ENCODE measurements around the gene SUFU.

DNA sequence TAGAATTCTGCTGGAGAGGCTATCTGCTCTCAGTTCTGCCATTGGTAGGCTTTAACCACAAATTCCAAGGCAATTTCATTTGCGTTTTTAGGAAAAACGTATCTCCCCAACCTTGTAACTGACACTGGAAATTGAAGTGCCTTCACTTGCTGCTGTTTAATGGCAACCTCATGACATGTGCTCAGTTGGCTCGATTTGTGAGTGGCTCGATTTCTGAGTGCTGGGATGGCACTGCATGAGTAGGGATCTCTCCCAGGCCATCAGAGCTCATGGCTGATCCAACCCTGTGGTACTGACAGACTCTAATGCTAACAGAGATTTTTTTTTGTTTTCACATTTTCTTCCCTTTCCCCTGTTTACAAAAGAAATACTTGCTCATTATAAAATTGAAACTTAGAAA is 56.0 kb downstream of the SUFU start:
- TF ChIP-seq, protein P1, sequence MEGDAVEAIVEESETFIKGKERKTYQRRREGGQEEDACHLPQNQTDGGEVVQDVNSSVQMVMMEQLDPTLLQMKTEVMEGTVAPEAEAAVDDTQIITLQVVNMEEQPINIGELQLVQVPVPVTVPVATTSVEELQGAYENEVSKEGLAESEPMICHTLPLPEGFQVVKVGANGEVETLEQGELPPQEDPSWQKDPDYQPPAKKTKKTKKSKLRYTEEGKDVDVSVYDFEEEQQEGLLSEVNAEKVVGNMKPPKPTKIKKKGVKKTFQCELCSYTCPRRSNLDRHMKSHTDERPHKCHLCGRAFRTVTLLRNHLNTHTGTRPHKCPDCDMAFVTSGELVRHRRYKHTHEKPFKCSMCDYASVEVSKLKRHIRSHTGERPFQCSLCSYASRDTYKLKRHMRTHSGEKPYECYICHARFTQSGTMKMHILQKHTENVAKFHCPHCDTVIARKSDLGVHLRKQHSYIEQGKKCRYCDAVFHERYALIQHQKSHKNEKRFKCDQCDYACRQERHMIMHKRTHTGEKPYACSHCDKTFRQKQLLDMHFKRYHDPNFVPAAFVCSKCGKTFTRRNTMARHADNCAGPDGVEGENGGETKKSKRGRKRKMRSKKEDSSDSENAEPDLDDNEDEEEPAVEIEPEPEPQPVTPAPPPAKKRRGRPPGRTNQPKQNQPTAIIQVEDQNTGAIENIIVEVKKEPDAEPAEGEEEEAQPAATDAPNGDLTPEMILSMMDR (IDR thresholded peaks at IDR 0.05), result no peak
- TF ChIP-seq, protein P2, sequence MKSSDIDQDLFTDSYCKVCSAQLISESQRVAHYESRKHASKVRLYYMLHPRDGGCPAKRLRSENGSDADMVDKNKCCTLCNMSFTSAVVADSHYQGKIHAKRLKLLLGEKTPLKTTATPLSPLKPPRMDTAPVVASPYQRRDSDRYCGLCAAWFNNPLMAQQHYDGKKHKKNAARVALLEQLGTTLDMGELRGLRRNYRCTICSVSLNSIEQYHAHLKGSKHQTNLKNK (CRISPR knock-in tag; IDR thresholded peaks at IDR 0.05), result no peak
- TF ChIP-seq CREM (CRISPR knock-in tag; IDR thresholded peaks at IDR 0.05), result no peak
- TF ChIP-seq SP1 (CRISPR knock-in tag; conservative IDR thresholded peaks at IDR 0.05), result no peak
- TF ChIP-seq ZNF263 (CRISPR knock-in tag; IDR thresholded peaks at IDR 0.05; ENCODE audit: low read depth), result no peak
- TF ChIP-seq, protein P3, sequence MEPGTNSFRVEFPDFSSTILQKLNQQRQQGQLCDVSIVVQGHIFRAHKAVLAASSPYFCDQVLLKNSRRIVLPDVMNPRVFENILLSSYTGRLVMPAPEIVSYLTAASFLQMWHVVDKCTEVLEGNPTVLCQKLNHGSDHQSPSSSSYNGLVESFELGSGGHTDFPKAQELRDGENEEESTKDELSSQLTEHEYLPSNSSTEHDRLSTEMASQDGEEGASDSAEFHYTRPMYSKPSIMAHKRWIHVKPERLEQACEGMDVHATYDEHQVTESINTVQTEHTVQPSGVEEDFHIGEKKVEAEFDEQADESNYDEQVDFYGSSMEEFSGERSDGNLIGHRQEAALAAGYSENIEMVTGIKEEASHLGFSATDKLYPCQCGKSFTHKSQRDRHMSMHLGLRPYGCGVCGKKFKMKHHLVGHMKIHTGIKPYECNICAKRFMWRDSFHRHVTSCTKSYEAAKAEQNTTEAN (CRISPR knock-in tag; IDR thresholded peaks at IDR 0.05), result no peak
- no peak for TF ChIP-seq MAX (CRISPR knock-in tag; IDR thresholded peaks at IDR 0.05)
- TF ChIP-seq, protein P4, sequence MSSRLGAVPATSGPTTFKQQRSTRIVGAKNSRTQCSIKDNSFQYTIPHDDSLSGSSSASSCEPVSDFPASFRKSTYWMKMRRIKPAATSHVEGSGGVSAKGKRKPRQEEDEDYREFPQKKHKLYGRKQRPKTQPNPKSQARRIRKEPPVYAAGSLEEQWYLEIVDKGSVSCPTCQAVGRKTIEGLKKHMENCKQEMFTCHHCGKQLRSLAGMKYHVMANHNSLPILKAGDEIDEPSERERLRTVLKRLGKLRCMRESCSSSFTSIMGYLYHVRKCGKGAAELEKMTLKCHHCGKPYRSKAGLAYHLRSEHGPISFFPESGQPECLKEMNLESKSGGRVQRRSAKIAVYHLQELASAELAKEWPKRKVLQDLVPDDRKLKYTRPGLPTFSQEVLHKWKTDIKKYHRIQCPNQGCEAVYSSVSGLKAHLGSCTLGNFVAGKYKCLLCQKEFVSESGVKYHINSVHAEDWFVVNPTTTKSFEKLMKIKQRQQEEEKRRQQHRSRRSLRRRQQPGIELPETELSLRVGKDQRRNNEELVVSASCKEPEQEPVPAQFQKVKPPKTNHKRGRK (CRISPR knock-in tag; IDR thresholded peaks at IDR 0.05; ENCODE audit: borderline replicate concordance), result no peak
